Measurements from ENCODE around the gene SGCA. TPM values are rescaled to one million over a fixed set of nuclear protein-coding genes. Genes with fewer than 3 reads are reported as not detected.

The SGCA gene
- total and polyA plus RNA-seq, 2 of the 13 experiments (the other 11 are each of a cell fraction or from before 2014, with no cell fraction given), result not detected

GRCh38 chr17:50218771-50219315, 53.0 kb downstream of the SGCA start (continued):
- peak; percentile 61 for TF ChIP-seq HNF4A (CRISPR knock-in tag; IDR thresholded peaks at IDR 0.05)
- peak; percentile 77 for TF ChIP-seq LCORL (IDR thresholded peaks at IDR 0.05)
- peak; percentile 91 for TF ChIP-seq LCORL (CRISPR knock-in tag; IDR thresholded peaks at IDR 0.05)
- TF ChIP-seq RXRB (CRISPR knock-in tag; IDR thresholded peaks at IDR 0.05; ENCODE audit: borderline replicate concordance), result no peak
- no peak for TF ChIP-seq TBL1XR1 (IDR thresholded peaks at IDR 0.05; ENCODE audit: borderline replicate concordance, low read length, partially characterized antibody)
- peak; percentile 91 for TF ChIP-seq JUND (CRISPR knock-in tag; IDR thresholded peaks at IDR 0.05)
- peak; percentile 44; the same call in 1 of the 2 replicates for TF ChIP-seq ARNTL (CRISPR knock-in tag; IDR thresholded peaks at IDR 0.05)
- no peak for TF ChIP-seq IKZF1 (IDR thresholded peaks at IDR 0.05)
- no peak for TF ChIP-seq ETV6 (CRISPR knock-in tag; conservative IDR thresholded peaks at IDR 0.05)
- 0 out of 2 replicates have a peak, but pooled peaks have one; percentile 24 for TF ChIP-seq ZNF331 (CRISPR knock-in tag; IDR thresholded peaks at IDR 0.05)
- no peak for TF ChIP-seq KDM6A (CRISPR knock-in tag; IDR thresholded peaks at IDR 0.05; ENCODE audit: low read depth)
- no peak for TF ChIP-seq ZKSCAN5 (CRISPR knock-in tag; IDR thresholded peaks at IDR 0.05)
- TF ChIP-seq MAFG (CRISPR knock-in tag; IDR thresholded peaks at IDR 0.05), result no peak
- no peak for TF ChIP-seq ZNF530 (CRISPR knock-in tag; IDR thresholded peaks at IDR 0.05; ENCODE audit: low read depth)
- no peak for TF ChIP-seq CC2D1A (CRISPR knock-in tag; IDR thresholded peaks at IDR 0.05)
- TF ChIP-seq ZMAT5 (CRISPR knock-in tag; IDR thresholded peaks at IDR 0.05; ENCODE audit: borderline replicate concordance, low read depth), result no peak
- peak; percentile 63; the same call in 1 of the 2 replicates for TF ChIP-seq ZMYM3 (CRISPR knock-in tag; IDR thresholded peaks at IDR 0.05)
- no peak for TF ChIP-seq ERF (CRISPR knock-in tag; IDR thresholded peaks at IDR 0.05)
- TF ChIP-seq IRX3 (CRISPR knock-in tag; IDR thresholded peaks at IDR 0.05; ENCODE audit: borderline replicate concordance, low read depth), result no peak
- TF ChIP-seq ZBTB46 (CRISPR knock-in tag; IDR thresholded peaks at IDR 0.05; ENCODE audit: borderline replicate concordance), result no peak
- TF ChIP-seq ZNF503 (CRISPR knock-in tag; IDR thresholded peaks at IDR 0.05), result 0 out of 2 replicates have a peak, but pooled peaks have one; percentile 28
- TF ChIP-seq MED13 (CRISPR knock-in tag; IDR thresholded peaks at IDR 0.05), result no peak
- no peak for TF ChIP-seq ZFP1 (CRISPR knock-in tag; IDR thresholded peaks at IDR 0.05)
- TF ChIP-seq RBFOX2 (IDR thresholded peaks at IDR 0.05; ENCODE audit: low read depth, low read length), result no peak
- TF ChIP-seq FLYWCH1 (CRISPR knock-in tag; IDR thresholded peaks at IDR 0.05), result no peak
- no peak for TF ChIP-seq ZNF275 (CRISPR knock-in tag; IDR thresholded peaks at IDR 0.05; ENCODE audit: borderline replicate concordance)
- no peak for TF ChIP-seq HNRNPLL (IDR thresholded peaks at IDR 0.05; ENCODE audit: low read depth, low read length, poor library complexity, severe bottlenecking)
- no peak for TF ChIP-seq RFX5 (IDR thresholded peaks at IDR 0.05; ENCODE audit: low read depth, low read length)
- TF ChIP-seq RCOR2 (CRISPR knock-in tag; IDR thresholded peaks at IDR 0.05), result peak; percentile 37; the same call in 1 of the 2 replicates
- no peak for TF ChIP-seq PAF1 (CRISPR knock-in tag; IDR thresholded peaks at IDR 0.05)
